GM12872 (cell line): Measurements from ENCODE around the gene HACD3.

Experiments
- CTCF ChIP-seq: IDR thresholded peaks from 3 replicates; pipeline ENCODE4 v1.5.1; 2011; ENCODE audit warnings: low read depth, mild to moderate bottlenecking, low read length, moderate library complexity; ENCODE audit not compliant: insufficient read depth

The HACD3 gene

GRCh38 chr15:65550681-65551098, 20.4 kb downstream of the HACD3 start:
- TF ChIP-seq CTCF, result no peak

- TF ChIP-seq CTCF, result no peak
Observed at GRCh38 chr15:65551183-65551582, 20.9 kb downstream of the HACD3 start.

- TF ChIP-seq CTCF, result no peak
Observed at GRCh38 chr15:65553691-65554090, 23.4 kb downstream of the HACD3 start.

- TF ChIP-seq CTCF, result no peak
Observed at GRCh38 chr15:65556622-65557021, 26.4 kb downstream of the HACD3 start.

- no peak for TF ChIP-seq CTCF
Observed at GRCh38 chr15:65558336-65558735, 28.1 kb downstream of the HACD3 start.

- no peak for TF ChIP-seq CTCF
Observed at GRCh38 chr15:65558997-65559760, 28.9 kb downstream of the HACD3 start.

- no peak for TF ChIP-seq CTCF
Observed at GRCh38 chr15:65559941-65560340, 29.7 kb downstream of the HACD3 start.
